HG02852 (cell line): ENCODE data around the gene CDKN3.
"Not testable (repeated sequence)": the region's sequence is repeated elsewhere in the genome, so short reads cannot be mapped to it uniquely, and the experiment has no call there.

Experiments
- ATAC-seq: cut with Tn5 transposase; IDR thresholded peaks from one replicate; pipeline ENCODE4 v1.9.1; 2021; ENCODE audit warnings: mild to moderate bottlenecking, moderate library complexity; ENCODE audit not compliant: unreplicated experiment

CDKN3 gene

GRCh38 chr14:54451961-54452360 is 55.2 kb downstream of the CDKN3 start:
- no peak for ATAC-seq

GRCh38 chr14:54453252-54453651 is 56.4 kb downstream of the CDKN3 start:
- no peak for ATAC-seq

GRCh38 chr14:54453990-54454389 is 57.2 kb downstream of the CDKN3 start:
- not testable (repeated sequence) for ATAC-seq

- ATAC-seq: no peak
These were observed 58.6 kb downstream of the CDKN3 start for GRCh38 chr14:54455363-54455762.

GRCh38 chr14:54456820-54457608 is 60.2 kb downstream of the CDKN3 start:
- ATAC-seq: not testable (repeated sequence)

GRCh38 chr14:54457609-54457996 is 60.8 kb downstream of the CDKN3 start:
- no peak for ATAC-seq

GRCh38 chr14:54458536-54458935 is 61.7 kb downstream of the CDKN3 start:
- not testable (repeated sequence) for ATAC-seq

GRCh38 chr14:54459106-54459505 is 62.3 kb downstream of the CDKN3 start:
- ATAC-seq: no peak

GRCh38 chr14:54462048-54462447 is 65.2 kb downstream of the CDKN3 start:
- ATAC-seq: no peak

GRCh38 chr14:54465654-54466053 is 68.8 kb downstream of the CDKN3 start:
- no peak for ATAC-seq

GRCh38 chr14:54467280-54467679 is 70.5 kb downstream of the CDKN3 start:
- ATAC-seq: no peak
